Tibial artery (tissue), 4 donors: Measurements from ENCODE around the gene OR4D10.

Source experiments
- DNase-seq, 2 donors: peaks; one replicate each; pipeline ENCODE4 v3.0.0-alpha.2; 2019
- H3K27ac ChIP-seq, 2 donors: fragments of 200-600 bp; sonication (generic) in 1 of 2; 1 replicate in 1 of 2; 2 replicates in 1 of 2; pipeline ENCODE4 v1.5.1; 2018 to 2019; ENCODE audit warnings: mild to moderate bottlenecking in 1 of 2
- H3K27me3 ChIP-seq, 2 donors: fragments of 200-600 bp; sonication (generic) in 1 of 2; one replicate each; pipeline versions ENCODE4 v1.5.1 to v1.6.0; 2016 to 2019
- H3K36me3 ChIP-seq, 3 donors: fragments of 200-600 bp; sonication (generic) in 2 of 3; one replicate each; pipeline ENCODE4 v1.5.1; 2016 to 2019; ENCODE audit warnings: mild to moderate bottlenecking in 2 of 3
- H3K4me1 ChIP-seq, 4 donors: fragments of 200-600 bp; sonication (generic) in 2 of 4; 1 replicate in 3 of 4; 2 replicates in 1 of 4; pipeline ENCODE4 v1.5.1; 2016 to 2019
- H3K4me3 ChIP-seq, 2 donors: fragments of 200-600 bp; sonication (generic) in 1 of 2; 1 replicate in 1 of 2; 2 replicates in 1 of 2; pipeline ENCODE4 v1.5.1; 2018 to 2019; ENCODE audit warnings: mild to moderate bottlenecking in 2 of 2
- H3K9me3 ChIP-seq, 3 donors: fragments of 200-600 bp; sonication (generic) in 1 of 3; one replicate each; pipeline ENCODE4 v1.5.1; 2016 to 2019
- CTCF ChIP-seq, 2 experiments: fragments of 200-600 bp in 1 of 2; fragments of 450-650 bp in 1 of 2; IDR thresholded peaks; one replicate each; pipeline ENCODE4 v1.5.1; 2017 to 2019; ENCODE audit warnings: antibody characterized with exemption in 2 of 2, mild to moderate bottlenecking in 1 of 2, moderate library complexity in 1 of 2
- intact Hi-C: fragments of 100-400 bp; cut with DNase I; formaldehyde crosslinking; loops from one replicate; pipeline ENCODE4 v1.15.0; 2023; ENCODE audit warnings: low total_unique reads

Gene OR4D10

GRCh38 chr11:59523541-59523940, 50.4 kb downstream of the OR4D10 start:
- Histone ChIP-seq H3K9me3 (no peaks in the 10 kb centered on the region), H3K27me3 (peaks cover 0 to 4% of the 10 kb centered on the region in 2 donors), H3K27ac (no peak overlapping the region), H3K4me1 (no peaks in the 10 kb centered on the region), H3K36me3 (no peaks in the 10 kb centered on the region), H3K4me3 (no peak overlapping the region)
- intact Hi-C loops, result no loop called here
- no peak for TF ChIP-seq CTCF (IDR thresholded peaks at IDR 0.05)
- no peak for DNase-seq

- H3K36me3 ChIP-seq, result no peaks in the 10 kb centered on the region
- no peak for TF ChIP-seq CTCF (IDR thresholded peaks at IDR 0.05)
- H3K27me3 ChIP-seq, result peaks cover 0 to 3% of the 10 kb centered on the region in 2 donors
- H3K9me3 ChIP-seq, result no peaks in the 10 kb centered on the region
- H3K27ac ChIP-seq, result no peak overlapping the region
- intact Hi-C loops, result no loop called here
- H3K4me3 ChIP-seq, result no peak overlapping the region
- no peak for DNase-seq
- no peaks in the 10 kb centered on the region for H3K4me1 ChIP-seq
Measured at GRCh38 chr11:59528711-59529110, 55.6 kb downstream of the OR4D10 start.
